RWPE2 (cell line): ENCODE measurements around the gene PIK3R6.

Experiments
- ATAC-seq: fragments of 200-7000 bp; cut with Tn5 transposase; 3 replicates; pipeline ENCODE4 v1.9.1; 2021; ENCODE audit warnings: low read depth
- DNase-seq: peaks from one replicate; pipeline ENCODE4 v3.0.0-alpha.2; 2020; ENCODE audit warnings: low spot score
- H3K27ac ChIP-seq: fragments of 450-650 bp; 2 replicates; pipeline ENCODE4 v1.5.1; 2017; ENCODE audit warnings: mild to moderate bottlenecking; ENCODE audit not compliant: poor library complexity, severe bottlenecking
- H3K27me3 ChIP-seq: fragments of 250-450 bp; sonication (Bioruptor Pico); 2 replicates; pipeline ENCODE4 v1.5.1; 2021; ENCODE audit warnings: mild to moderate bottlenecking, moderate library complexity; ENCODE audit not compliant: insufficient read depth, poor library complexity, severe bottlenecking
- H3K36me3 ChIP-seq: fragments of 250-450 bp; sonication (Bioruptor Pico); 2 replicates; pipeline ENCODE4 v1.5.1; 2020; ENCODE audit warnings: low read depth, mild to moderate bottlenecking, moderate library complexity
- H3K4me1 ChIP-seq: fragments of 250-450 bp; sonication (Bioruptor Pico); 2 replicates; pipeline ENCODE4 v1.5.1; 2021; ENCODE audit warnings: mild to moderate bottlenecking, moderate library complexity; ENCODE audit not compliant: insufficient read depth, poor library complexity, severe bottlenecking
- H3K4me3 ChIP-seq: fragments of 250-450 bp; sonication (Bioruptor Pico); 2 replicates; pipeline ENCODE4 v1.5.1; 2021; ENCODE audit warnings: mild to moderate bottlenecking, moderate library complexity; ENCODE audit not compliant: severe bottlenecking
- H3K9me3 ChIP-seq: fragments of 250-450 bp; sonication (Bioruptor Pico); 2 replicates; pipeline ENCODE4 v1.5.1; 2021; ENCODE audit warnings: mild to moderate bottlenecking, moderate library complexity; ENCODE audit not compliant: severe bottlenecking
- CTCF ChIP-seq: fragments of 450-650 bp; IDR thresholded peaks from one replicate; pipeline ENCODE4 v1.5.1; 2017; ENCODE audit warnings: mild to moderate bottlenecking, moderate library complexity; ENCODE audit not compliant: poor library complexity, severe bottlenecking

Gene PIK3R6

GRCh38 chr17:8830141-8830540 lies 37.3 kb downstream of the PIK3R6 start:
- Histone ChIP-seq H3K27me3 (no peaks in the 10 kb centered on the region), H3K27ac (no peak overlapping the region), H3K9me3 (no peaks in the 10 kb centered on the region), H3K4me1 (no peaks in the 10 kb centered on the region), H3K4me3 (no peak overlapping the region), H3K36me3 (no peaks in the 10 kb centered on the region)
- no peak for ATAC-seq
- no peak for DNase-seq
- TF ChIP-seq CTCF = no peak

- no peaks in the 10 kb centered on the region for H3K9me3 ChIP-seq
- no peaks in the 10 kb centered on the region for H3K36me3 ChIP-seq
- DNase-seq (no peak), ATAC-seq (no peak)
- H3K27me3 ChIP-seq = no peaks in the 10 kb centered on the region
- no peak overlapping the region for H3K27ac ChIP-seq
- H3K4me1 ChIP-seq = no peaks in the 10 kb centered on the region
- no peak overlapping the region for H3K4me3 ChIP-seq
- no peak for TF ChIP-seq CTCF
Measured at GRCh38 chr17:8829036-8829941, 38.2 kb downstream of the PIK3R6 start.

GRCh38 chr17:8828517-8828875 lies 39.0 kb downstream of the PIK3R6 start:
- DNase-seq (no peak), ATAC-seq (no peak)
- Histone ChIP-seq H3K4me1 (no peaks in the 10 kb centered on the region), H3K27ac (no peak overlapping the region), H3K4me3 (no peak overlapping the region), H3K9me3 (no peaks in the 10 kb centered on the region), H3K36me3 (no peaks in the 10 kb centered on the region), H3K27me3 (no peaks in the 10 kb centered on the region)
- TF ChIP-seq CTCF = no peak

- H3K27me3 ChIP-seq = no peaks in the 10 kb centered on the region
- no peak overlapping the region for H3K27ac ChIP-seq
- H3K9me3 ChIP-seq = no peaks in the 10 kb centered on the region
- ATAC-seq (no peak), DNase-seq (no peak)
- H3K4me1 ChIP-seq = no peaks in the 10 kb centered on the region
- no peak overlapping the region for H3K4me3 ChIP-seq
- H3K36me3 ChIP-seq = no peaks in the 10 kb centered on the region
- TF ChIP-seq CTCF = no peak
Measured at GRCh38 chr17:8826808-8827435, 40.6 kb downstream of the PIK3R6 start.

GRCh38 chr17:8825802-8826201 lies 41.7 kb downstream of the PIK3R6 start:
- TF ChIP-seq CTCF = no peak
- no peak overlapping the region for H3K4me3 ChIP-seq
- no peak for ATAC-seq
- no peaks in the 10 kb centered on the region for H3K9me3 ChIP-seq
- H3K4me1 ChIP-seq = no peaks in the 10 kb centered on the region
- H3K27me3 ChIP-seq = no peaks in the 10 kb centered on the region
- no peak for DNase-seq
- H3K27ac ChIP-seq = no peak overlapping the region
- H3K36me3 ChIP-seq = no peaks in the 10 kb centered on the region
